Measurements from ENCODE around the gene LENG8.

LENG8 gene

DNA sequence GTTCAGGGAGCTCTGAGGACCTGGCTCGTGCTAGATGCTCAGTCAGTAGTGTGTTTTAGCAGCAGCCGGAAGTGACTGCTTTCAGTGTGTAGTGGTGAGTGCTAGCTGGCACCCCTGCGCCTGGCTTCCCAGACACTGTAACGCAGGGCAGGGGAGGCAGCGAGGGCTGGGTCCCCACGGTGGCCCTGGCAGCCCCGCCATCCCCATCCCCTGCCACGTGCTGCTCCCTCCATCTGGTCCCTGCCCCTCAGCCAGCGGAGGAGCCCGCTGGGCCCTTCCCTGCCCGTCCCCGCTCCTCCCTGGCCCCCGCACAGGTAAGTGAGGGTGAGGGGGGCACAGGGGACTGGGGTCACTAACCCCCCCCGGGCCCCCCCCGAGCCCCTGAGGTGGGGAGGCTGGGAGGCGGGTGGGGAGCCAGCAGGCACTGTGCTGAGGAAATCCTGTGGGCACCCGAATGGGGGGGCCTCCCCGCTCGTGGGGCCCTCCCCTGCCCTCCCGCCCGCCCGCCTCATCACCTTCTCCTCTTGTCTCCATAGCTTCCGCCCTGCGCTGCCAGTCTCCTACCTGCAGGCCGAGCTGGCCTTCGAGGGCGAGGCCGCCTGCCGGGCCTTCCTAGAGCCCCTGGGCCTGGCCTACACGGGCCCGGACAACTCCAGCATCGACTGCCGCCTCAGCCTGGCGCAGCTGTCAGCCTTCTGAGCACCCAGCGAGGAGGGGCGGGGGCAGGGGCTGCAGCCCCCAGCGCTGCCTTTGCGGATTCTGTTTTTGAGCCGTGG, 11.4 kb downstream of the LENG8 start:
- Histone ChIP-seq H3K4me3 (ENCODE audit: low read depth, low read length) (no peak overlapping the region), H3K27ac (ENCODE audit: extremely low read depth, low read depth, low read length) (no peak overlapping the region), H3K4me1 (ENCODE audit: control insufficient read depth, insufficient read depth, low read length) (peaks cover 5% of the 10 kb centered on the region; the same call in 1 of the 2 replicates), H3K36me3 (ENCODE audit: control insufficient read depth in 2 of 2, insufficient read depth in 1 of 2, low read length in 2 of 2) (peaks cover 31 to 69% of the 10 kb centered on the region in 2 experiments), H3K9me3 (ENCODE audit: control insufficient read depth, insufficient read depth, low read depth, low read length) (no peaks in the 10 kb centered on the region)
- CTCF ChIA-PET, result interaction anchor here (0.7 to 1.7 kb wide), 2 partner anchors 13 to 21 kb away, joined by 3 to 4 read pairs; partner anchors contain the start of gene CDC42EP5
- POLR2A ChIA-PET, result interaction anchor here (0.5 to 6.8 kb wide), 2 partner anchors 11 to 779 kb away, joined by 3 to 64 read pairs; partner anchors contain the start of gene LENG8
- no peak for TF ChIP-seq ZNF585B (tag by site-specific recombination; IDR thresholded peaks at IDR 0.05)
- TF ChIP-seq ZBTB8A (tag by site-specific recombination; IDR thresholded peaks at IDR 0.05), result no peak
- TF ChIP-seq ZFP41 (tag by site-specific recombination; IDR thresholded peaks at IDR 0.05; ENCODE audit: borderline replicate concordance), result no peak
- no peak for TF ChIP-seq ZNF530 (tag by site-specific recombination; IDR thresholded peaks at IDR 0.05; ENCODE audit: low read depth)
- no peak for TF ChIP-seq ZNF561 (tag by site-specific recombination; IDR thresholded peaks at IDR 0.05; ENCODE audit: borderline replicate concordance)
- TF ChIP-seq, protein P1, sequence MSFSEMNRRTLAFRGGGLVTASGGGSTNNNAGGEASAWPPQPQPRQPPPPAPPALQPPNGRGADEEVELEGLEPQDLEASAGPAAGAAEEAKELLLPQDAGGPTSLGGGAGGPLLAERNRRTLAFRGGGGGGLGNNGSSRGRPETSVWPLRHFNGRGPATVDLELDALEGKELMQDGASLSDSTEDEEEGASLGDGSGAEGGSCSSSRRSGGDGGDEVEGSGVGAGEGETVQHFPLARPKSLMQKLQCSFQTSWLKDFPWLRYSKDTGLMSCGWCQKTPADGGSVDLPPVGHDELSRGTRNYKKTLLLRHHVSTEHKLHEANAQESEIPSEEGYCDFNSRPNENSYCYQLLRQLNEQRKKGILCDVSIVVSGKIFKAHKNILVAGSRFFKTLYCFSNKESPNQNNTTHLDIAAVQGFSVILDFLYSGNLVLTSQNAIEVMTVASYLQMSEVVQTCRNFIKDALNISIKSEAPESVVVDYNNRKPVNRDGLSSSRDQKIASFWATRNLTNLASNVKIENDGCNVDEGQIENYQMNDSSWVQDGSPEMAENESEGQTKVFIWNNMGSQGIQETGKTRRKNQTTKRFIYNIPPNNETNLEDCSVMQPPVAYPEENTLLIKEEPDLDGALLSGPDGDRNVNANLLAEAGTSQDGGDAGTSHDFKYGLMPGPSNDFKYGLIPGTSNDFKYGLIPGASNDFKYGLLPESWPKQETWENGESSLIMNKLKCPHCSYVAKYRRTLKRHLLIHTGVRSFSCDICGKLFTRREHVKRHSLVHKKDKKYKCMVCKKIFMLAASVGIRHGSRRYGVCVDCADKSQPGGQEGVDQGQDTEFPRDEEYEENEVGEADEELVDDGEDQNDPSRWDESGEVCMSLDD (tag by site-specific recombination; IDR thresholded peaks at IDR 0.05), result no peak
- TF ChIP-seq, protein P2, sequence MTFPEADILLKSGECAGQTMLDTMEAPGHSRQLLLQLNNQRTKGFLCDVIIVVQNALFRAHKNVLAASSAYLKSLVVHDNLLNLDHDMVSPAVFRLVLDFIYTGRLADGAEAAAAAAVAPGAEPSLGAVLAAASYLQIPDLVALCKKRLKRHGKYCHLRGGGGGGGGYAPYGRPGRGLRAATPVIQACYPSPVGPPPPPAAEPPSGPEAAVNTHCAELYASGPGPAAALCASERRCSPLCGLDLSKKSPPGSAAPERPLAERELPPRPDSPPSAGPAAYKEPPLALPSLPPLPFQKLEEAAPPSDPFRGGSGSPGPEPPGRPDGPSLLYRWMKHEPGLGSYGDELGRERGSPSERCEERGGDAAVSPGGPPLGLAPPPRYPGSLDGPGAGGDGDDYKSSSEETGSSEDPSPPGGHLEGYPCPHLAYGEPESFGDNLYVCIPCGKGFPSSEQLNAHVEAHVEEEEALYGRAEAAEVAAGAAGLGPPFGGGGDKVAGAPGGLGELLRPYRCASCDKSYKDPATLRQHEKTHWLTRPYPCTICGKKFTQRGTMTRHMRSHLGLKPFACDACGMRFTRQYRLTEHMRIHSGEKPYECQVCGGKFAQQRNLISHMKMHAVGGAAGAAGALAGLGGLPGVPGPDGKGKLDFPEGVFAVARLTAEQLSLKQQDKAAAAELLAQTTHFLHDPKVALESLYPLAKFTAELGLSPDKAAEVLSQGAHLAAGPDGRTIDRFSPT (tag by site-specific recombination; IDR thresholded peaks at IDR 0.05), result 0 out of 2 replicates have a peak, but pooled peaks have one; percentile 20
- TF ChIP-seq ZSCAN23 (tag by site-specific recombination; IDR thresholded peaks at IDR 0.05), result no peak
- TF ChIP-seq, protein P3, sequence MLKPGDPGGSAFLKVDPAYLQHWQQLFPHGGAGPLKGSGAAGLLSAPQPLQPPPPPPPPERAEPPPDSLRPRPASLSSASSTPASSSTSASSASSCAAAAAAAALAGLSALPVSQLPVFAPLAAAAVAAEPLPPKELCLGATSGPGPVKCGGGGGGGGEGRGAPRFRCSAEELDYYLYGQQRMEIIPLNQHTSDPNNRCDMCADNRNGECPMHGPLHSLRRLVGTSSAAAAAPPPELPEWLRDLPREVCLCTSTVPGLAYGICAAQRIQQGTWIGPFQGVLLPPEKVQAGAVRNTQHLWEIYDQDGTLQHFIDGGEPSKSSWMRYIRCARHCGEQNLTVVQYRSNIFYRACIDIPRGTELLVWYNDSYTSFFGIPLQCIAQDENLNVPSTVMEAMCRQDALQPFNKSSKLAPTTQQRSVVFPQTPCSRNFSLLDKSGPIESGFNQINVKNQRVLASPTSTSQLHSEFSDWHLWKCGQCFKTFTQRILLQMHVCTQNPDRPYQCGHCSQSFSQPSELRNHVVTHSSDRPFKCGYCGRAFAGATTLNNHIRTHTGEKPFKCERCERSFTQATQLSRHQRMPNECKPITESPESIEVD (tag by site-specific recombination; IDR thresholded peaks at IDR 0.05), result no peak
- no peak for TF ChIP-seq ZNF2 (tag by site-specific recombination; IDR thresholded peaks at IDR 0.05)
- TF ChIP-seq, protein P4, sequence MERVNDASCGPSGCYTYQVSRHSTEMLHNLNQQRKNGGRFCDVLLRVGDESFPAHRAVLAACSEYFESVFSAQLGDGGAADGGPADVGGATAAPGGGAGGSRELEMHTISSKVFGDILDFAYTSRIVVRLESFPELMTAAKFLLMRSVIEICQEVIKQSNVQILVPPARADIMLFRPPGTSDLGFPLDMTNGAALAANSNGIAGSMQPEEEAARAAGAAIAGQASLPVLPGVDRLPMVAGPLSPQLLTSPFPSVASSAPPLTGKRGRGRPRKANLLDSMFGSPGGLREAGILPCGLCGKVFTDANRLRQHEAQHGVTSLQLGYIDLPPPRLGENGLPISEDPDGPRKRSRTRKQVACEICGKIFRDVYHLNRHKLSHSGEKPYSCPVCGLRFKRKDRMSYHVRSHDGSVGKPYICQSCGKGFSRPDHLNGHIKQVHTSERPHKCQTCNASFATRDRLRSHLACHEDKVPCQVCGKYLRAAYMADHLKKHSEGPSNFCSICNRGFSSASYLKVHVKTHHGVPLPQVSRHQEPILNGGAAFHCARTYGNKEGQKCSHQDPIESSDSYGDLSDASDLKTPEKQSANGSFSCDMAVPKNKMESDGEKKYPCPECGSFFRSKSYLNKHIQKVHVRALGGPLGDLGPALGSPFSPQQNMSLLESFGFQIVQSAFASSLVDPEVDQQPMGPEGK (tag by site-specific recombination; IDR thresholded peaks at IDR 0.05), result peak; percentile 65
- no peak for TF ChIP-seq ZXDB (tag by site-specific recombination; IDR thresholded peaks at IDR 0.05)
- TF ChIP-seq EGR2 (tag by site-specific recombination; IDR thresholded peaks at IDR 0.05; ENCODE audit: low read depth), result no peak
- TF ChIP-seq, protein P5, sequence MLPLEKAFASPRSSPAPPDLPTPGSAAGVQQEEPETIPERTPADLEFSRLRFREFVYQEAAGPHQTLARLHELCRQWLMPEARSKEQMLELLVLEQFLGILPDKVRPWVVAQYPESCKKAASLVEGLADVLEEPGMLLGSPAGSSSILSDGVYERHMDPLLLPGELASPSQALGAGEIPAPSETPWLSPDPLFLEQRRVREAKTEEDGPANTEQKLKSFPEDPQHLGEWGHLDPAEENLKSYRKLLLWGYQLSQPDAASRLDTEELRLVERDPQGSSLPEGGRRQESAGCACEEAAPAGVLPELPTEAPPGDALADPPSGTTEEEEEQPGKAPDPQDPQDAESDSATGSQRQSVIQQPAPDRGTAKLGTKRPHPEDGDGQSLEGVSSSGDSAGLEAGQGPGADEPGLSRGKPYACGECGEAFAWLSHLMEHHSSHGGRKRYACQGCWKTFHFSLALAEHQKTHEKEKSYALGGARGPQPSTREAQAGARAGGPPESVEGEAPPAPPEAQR (tag by site-specific recombination; IDR thresholded peaks at IDR 0.05), result no peak

Measured in HEK293 (cell line).